GM19372 (cell line): Measurements from ENCODE around the gene KATNB1.
"Not testable (repeated sequence)": the region's sequence is repeated elsewhere in the genome, so short reads cannot be mapped to it uniquely, and the experiment has no call there.

Source experiments
- ATAC-seq: cut with Tn5 transposase; IDR thresholded peaks from one replicate; pipeline ENCODE4 v1.9.1; 2021; ENCODE audit warnings: mild to moderate bottlenecking, low read depth, moderate library complexity; ENCODE audit not compliant: unreplicated experiment

The KATNB1 gene

DNA sequence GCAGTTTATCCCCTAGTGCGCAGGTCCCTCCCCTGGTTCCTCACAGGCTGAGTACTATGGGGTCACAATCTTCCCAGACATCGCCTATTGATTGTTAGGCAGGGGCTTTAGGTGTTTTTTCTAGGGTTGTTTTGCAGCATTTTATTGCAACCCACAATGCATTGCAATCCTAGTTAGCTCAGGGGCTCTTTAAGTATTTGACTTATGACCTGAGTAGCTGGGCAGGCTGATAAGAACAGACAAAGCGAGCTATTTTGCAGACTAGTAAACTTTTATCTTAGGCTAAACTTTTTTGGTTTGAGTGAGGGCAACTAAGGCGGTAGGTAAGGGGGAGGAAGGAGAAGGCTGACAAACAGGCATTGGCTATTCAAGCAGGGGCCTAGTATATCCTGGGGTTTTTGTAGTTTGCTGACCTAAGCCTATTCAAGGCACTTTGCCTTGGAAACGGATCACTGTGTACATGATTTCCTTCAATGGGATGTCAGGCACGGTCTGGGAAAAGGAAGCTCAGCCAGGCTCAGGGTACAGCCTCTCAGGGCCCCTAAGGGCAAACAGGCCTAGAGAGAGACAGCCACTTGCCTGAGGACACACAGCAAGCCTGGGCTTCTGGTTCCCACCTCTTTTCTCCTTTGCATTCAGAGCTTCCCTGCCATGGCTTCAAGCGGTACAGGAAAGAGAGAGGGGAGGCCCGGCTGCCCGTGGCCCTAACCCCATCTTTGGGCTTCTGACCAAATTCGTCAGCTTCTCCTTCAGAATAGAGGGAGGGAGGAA, 34.6 kb upstream of the KATNB1 start:
- ATAC-seq = no peak

DNA sequence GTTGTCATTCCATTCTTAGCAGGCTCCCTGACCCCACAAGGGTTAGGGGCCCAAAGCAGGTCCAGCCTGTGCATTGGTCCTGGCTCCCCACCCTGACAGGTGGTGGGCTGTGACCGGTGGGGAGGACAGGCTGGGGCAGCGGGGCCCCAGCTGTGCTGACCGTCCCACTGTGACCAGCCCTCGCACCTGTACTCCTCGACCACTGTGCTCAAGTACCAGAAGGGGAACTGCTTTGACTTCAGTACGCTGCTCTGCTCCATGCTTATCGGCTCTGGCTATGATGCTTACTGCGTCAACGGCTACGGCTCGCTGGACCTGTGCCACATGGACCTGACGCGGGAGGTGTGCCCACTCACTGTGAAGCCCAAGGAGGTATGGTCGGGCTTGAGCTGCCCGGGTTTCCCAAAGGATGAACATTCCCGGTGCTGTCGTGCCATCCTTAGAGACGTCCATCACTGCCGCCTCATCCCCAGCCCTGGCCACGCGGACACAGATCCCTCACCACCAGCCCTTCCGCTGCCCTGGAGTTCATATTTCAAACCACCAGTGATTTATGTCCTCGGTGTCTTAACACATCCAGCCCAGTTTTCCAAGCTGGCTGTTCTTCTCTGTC, 33.7 kb upstream of the KATNB1 start:
- no peak for ATAC-seq

DNA sequence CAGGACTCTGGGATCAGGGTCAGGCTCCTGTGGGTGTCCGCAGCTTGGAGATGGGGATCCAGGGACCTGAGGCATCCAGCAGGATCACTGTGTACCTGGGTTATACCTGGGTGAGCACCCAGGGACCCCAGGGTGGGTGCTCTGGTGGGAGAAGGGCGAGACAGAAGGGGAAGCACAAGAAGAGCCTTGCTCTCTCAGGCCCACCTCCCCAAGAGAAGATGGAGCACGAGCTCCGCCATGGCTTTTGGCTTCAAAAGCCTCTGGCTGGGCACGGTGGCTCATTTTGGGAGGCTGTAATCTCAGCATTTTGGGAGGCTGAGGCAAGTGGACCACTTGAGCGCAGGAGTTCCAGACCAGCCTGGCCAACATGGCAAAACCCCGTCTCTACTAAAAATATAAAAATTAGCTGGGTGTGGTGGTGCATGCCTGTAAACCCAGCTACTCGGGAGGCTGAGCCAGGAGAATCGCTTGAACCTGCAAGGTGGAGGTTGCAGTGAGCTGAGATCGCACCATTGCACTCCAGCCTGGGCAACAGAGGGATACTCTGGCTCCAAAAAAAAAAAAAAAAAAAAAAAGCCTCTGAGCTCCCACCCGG, 32.1 kb upstream of the KATNB1 start:
- ATAC-seq = no peak

DNA sequence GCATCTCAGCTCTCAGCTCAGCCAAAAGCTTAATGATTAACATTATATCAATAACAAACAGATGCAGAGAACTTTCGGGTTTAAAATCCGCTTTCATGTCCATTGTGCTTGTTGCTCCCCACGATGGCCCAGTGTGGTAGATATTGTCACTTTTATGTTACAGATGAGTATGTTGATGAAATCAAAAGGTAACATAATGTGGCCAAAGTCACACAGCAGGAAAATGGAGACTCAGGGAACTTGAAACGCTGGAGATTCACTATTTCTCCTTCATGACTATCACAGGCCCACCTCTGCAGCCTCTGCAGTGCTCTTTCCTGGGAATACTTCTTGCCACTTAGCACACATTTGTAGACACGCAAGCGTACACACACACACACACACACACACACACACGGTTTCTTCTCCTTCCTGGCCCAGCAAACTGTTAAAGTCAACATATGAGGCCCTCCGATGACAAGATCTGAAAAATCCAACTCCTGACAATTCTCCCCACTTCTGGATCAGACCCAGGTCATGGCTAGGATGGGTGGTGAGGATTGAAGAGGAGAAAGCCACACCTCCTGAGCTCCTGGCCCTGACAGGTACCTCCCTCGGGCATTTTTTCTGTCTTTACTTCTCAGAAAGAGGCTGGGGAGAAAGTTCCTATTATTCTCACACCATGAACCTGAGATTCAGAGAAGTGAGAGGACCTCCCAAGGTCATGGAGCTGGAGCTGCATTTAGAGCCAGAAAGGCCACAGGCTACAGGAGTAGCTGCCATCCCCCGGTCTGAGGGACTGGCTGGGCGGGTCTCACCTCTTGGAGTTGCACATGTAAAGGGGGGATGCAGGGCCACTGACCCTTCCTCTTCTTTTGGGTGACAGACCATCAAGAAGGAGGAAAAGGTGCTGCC, 31.3 kb upstream of the KATNB1 start:
- ATAC-seq = no peak

DNA sequence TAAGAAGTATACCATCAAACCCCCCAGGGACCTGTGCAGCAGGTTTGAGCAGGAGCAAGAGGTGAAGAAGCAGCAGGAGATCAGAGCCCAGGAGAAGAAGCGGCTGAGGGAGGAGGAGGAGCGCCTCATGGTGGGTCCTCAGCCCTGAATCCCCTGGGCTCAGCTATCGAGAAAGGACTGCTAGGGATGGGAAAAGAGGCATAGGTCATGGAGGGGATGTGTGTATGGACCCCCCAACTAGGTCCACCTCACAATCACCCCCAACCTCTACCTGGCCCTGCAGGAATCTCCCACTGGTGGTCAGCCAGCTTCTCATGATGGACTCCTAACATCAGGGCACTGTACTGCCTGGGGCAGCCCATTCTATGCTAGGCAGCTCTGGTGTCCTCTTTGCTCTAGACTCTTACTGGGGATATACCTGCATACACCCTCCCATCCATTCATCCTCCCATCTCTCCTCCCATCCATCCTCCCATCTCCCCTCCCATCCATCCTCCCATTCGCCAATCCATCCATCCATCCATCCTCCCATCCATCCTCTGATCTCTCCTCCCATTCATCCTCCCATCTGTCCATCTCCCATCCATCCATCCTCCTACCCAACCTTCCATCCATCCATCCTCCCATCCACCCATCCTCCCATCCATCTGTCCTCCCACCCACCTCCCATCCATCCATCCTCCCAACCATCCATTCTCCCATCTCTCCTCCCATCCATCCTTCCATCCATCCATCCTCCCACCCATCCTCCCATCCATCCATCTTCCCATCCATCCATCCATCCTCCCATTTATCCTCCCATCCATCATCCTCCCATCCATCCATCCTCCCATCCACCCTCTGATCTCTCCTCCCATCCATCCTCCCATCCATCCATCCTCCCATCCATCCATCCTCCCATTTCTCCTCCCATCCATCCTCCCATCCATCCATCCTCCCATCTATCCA, 30.4 kb upstream of the KATNB1 start:
- ATAC-seq = no peak

DNA sequence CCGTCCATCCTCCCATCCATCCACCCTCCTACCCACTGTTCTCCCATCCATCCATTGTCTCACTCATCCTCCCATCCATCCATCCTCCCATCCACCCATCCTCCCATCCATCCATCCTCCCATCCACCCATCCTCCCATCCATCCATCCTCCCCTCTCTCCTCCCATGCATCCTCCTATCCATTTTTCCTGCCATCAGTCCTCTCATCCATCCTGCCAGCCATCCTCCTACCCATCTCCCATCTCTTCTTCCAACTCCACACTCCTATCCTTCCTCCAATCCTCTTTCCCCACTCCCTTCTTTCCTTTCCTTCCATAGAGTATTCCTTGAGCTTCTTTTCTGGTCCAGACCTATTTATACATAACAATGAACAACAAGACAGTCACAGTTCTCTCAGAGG, 28.9 kb upstream of the KATNB1 start:
- no peak for ATAC-seq

DNA sequence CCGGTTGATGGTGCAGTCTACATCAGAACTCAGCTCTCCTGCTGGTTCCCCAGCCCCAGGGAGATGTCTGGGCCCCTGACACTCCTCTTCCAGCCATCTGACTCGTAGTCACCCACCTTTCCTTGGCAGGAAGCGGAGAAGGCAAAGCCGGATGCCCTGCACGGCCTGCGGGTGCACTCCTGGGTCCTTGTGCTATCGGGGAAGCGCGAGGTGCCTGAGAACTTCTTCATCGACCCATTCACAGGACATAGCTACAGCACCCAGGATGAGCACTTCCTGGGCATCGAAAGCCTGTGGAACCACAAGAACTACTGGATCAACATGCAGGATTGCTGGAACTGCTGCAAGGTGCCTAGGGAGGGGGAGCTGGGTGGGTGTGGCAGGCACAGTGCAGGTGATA, 28.2 kb upstream of the KATNB1 start:
- ATAC-seq = no peak

DNA sequence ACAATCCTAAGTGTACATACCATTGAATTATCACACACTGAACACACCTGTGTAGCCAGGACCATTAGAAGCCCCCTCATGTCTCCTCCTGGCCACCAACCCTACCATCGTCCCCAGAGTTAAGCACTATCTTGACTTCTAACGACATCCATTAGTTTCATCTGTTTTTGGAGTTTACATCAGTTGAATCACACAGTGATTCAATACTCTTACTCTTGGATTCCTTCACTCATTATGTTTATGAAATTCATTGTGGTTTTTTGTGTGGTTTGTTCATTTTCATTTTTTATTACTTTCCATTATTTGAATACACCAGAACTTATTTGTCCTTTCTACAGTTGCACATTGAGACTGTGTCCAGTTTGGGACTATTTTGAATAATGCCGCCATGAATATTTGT, 27.4 kb upstream of the KATNB1 start:
- ATAC-seq = no peak

DNA sequence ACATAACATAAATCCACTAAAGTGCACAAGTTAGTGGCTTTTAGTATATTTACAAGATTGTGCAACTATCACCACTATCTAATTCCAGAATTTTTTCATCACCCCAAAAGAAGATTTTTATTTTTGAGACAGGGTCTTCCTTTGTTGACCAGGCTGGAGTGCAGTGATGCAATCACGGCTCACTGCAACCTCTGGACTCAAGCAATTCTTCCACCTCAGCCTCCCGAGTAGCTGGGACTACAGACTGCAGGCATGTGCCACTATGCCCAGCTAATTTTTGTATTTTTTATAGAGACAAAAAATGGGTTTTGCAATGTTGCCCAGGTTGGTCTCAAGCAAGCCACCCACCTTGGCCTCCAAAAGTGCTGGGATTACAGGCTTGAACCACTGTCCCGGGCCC, 25.9 kb upstream of the KATNB1 start:
- no peak for ATAC-seq

DNA sequence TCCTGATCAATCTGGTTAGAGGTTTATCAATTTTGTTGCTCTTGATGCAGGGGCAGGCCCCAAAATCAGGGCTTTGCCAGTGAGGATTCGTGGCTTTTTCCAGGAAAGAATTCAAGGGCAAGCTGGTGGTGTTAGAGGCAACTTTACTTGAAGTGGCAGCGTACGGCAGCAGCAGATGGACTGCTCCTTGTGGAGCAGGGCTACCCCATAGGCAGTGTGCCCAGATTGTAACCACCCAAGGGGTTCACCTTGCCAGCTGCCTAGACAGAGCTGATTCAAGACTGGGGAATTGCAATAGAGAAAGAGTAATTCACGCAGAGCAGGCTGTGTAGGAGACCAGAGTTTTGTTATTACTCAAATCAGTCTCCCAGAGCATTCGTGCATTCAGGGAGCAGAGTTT, 24.2 kb upstream of the KATNB1 start:
- no peak for ATAC-seq

DNA sequence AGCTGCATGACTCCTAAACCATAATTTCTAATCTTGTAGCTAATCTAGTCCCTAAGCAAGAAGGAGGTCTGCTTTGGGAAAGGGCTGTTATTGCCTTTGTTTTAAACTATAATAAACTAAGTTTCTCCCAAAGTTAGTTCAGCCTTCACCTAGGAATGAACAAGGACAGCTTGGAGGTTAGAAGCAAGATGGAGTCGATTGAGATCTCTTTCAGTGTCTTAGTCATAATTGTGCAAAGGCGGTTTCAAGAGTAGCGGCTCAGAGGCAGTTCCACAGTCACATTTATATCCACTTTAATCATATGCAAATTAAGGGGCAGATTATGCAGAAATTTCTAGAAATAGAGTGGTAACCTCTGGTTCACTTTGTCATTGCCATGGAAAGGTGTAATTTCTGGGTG, 23.6 kb upstream of the KATNB1 start:
- ATAC-seq = no peak

DNA sequence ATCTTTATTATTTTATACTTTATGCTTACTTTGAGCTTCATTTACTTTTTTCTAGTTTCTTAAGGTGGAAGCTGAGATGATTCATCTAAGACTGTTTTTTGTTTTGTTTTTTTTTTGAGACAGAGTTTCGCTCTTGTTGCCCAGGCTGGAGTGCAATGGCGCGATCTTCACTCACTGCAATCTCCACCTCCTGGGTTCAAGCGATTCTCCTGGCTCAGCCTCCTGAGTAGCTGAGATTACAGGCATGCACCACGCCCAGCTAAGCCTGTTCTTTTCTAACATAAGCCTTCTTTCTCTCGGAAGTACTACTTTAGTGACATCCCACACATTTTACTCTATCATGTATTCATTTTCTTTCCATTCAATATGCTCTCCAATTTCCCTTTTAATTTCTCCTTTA, 23.0 kb upstream of the KATNB1 start:
- ATAC-seq = not testable (repeated sequence)

DNA sequence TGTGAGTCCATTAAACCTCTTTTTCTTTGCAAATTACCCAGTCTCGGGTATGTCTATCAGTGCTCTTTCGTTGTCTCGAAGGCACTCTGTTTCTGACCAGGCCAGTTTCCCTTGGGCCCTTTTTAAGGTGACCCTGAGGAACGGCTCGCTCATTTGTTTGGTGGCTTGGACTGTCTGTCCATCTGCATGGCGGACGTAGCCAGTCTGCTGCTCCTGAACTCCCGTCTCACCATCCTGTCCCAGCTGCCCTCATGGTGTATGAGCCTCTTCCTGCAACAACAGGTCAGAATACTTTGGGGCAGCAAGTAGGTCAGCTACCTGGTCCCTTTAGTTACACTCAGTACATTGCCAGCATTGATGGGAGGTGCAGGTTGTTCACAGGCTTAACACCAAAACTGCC, 22.0 kb upstream of the KATNB1 start:
- ATAC-seq = no peak

DNA sequence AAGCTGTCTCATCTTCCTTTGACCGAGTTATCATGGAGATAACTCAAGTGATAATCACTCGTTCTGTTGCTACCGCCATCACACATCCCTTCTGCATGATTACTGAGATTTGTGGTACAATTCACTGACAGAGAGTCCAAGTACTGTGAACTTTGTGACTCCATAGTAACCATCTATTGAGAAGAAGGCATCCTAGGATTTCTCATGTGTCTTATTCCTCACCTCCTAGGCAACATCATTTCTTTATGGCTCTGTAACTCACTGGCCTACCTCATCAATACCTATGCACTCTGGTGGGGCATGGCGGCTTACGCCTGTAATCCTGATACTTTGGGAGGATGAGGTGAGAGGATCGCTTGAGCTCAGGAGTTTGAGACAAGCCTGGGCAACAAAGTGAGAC, 21.5 kb upstream of the KATNB1 start:
- no peak for ATAC-seq

DNA sequence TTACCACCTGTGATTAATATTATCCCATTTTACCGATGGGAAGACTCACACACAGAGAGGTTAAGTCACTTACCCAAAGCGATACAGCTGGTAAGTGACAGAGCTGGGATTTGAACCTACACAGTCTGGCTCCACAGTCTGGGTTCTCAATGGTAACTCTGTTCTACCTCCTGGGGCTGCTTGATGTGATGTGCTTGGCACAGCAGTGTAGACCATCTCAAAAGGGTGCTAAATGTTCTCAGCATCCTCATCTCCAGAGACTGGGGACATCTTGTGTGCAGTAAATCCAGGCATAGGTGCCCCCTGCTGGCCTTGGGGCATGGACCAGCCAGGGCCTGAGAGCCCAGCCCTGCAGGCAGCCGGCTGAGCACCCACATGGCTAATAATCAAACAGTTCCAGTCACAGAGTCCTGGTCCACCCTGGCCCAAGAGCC, 15.4 kb upstream of the KATNB1 start:
- no peak for ATAC-seq

DNA sequence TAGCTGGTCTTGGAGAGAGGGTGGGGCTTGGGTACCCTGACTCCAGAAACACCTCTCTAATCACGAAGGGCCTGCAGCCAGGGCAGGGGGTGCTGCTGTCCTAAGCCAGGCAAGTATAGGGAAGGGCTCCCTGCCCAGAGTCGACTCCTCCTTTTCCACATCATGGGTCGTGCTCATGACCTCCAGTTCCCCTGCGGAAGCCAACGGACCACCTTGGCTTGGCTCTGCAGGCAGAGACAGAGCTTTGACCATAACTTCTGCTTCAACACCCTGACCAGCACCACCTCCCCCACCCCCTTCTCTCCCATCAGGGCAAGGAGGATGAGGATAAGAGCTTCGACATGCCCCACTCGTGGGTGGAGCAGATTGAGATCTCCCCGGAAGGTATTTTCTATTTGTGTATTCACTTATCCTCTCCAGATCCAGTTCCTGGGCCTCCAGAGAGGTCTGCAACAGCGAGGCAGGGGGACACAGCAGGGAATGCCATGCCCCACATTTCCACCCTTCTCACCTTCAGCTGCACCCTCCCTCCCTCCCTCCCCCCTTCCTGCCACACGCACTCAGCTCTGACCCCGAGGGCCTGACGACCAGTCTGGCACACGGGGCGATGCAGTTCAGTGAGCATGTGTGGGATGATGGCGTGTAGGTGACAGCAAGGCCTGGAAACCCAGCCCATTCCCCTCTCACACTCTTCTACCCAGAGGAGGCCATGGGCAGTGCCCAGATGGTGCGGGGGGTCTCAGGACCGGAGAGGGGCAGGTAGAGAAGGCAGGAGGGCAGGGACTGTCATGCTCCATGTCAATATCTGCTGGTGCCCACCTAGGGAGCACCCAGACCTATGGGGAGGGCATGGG, 14.0 kb upstream of the KATNB1 start:
- ATAC-seq = no peak

DNA sequence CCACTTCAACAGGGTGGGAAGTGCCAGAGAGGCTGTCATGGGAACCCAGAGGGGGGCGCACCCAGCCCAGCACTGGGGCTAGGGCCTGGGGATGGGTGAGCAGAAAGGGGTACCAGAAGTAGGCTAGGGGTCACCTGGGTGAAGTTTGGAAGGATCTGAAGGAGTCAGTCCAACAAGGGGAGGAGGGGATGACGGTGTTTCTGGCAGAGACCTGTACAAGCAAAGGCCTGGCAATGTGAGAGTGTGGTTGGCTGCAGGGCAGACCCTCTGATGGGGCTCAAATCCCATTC, 13.4 kb upstream of the KATNB1 start:
- no peak for ATAC-seq

DNA sequence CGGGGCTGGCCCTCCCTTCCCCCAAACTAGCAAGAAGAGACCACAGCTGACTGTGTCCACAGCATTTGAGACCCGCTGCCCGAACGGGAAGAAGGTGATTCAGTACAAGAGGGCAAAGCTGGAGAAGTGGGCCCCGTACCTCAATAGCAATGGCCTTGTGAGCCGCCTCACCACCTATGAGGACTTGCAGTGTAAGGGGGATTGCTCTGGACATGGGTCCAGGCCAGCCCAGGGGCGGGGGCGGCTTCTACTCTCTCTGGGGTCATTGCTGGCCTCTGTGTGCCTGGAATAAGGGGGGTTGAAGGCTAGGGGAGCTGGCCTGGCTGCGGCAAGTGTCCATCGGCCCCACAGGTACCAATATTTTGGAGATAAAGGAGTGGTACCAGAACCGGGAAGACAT, 12.9 kb upstream of the KATNB1 start:
- no peak for ATAC-seq

DNA sequence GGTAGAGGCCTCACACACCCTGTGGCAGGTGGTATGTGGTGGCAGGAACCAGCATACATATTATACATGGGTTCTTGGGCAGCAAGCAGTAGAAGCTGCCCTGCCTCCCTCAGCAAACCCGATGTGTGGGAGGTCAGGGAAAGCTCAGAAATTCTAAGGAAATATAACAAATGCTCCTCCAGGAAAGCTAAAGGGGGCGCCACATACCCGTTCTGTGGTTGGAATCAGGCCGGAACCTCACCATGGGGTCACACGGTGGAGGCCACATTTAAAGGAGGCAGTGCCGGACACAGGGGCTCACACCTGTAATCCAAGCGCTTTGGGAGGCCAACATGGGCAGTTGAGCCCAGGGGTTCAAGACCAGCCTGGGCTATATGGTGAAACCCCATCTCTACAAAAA, 12.4 kb upstream of the KATNB1 start:
- ATAC-seq = no peak
